Stimulated activated naive CD8-positive, alpha-beta T cell treated with anti-CD3 and anti-CD28 coated beads, Interleukin-15, amount 100 ng/mL, for 72 hours (primary cell): ENCODE data around the gene SCFD2.
"Not testable (repeated sequence)": the region's sequence is repeated elsewhere in the genome, so short reads cannot be mapped to it uniquely, and the experiment has no call there.

Experiments used
- ATAC-seq: fragments of 150-1000 bp; cut with Tn5 transposase; 2 replicates; pipeline ENCODE4 v1.10.0; 2021; ENCODE audit warnings: mild to moderate bottlenecking, moderate library complexity
- DNase-seq, 2 donors: peaks; one replicate each; pipeline ENCODE4 v3.0.0; 2021 to 2022
- H3K27ac Mint-ChIP-seq, 2 donors: one replicate each; pipeline ENCODE4 v1.8.0; 2022; ENCODE audit warnings: mild to moderate bottlenecking in 2 of 2, mixed read lengths in 2 of 2, moderate library complexity in 2 of 2
- H3K27me3 Mint-ChIP-seq: one replicate; pipeline ENCODE4 v1.8.0; 2022; ENCODE audit warnings: mixed read lengths
- H3K4me1 Mint-ChIP-seq: one replicate; pipeline ENCODE4 v1.8.0; 2022; ENCODE audit warnings: mild to moderate bottlenecking, mixed read lengths
- H3K4me3 Mint-ChIP-seq, 2 donors: one replicate each; pipeline ENCODE4 v1.8.0; 2022; ENCODE audit warnings: mild to moderate bottlenecking in 2 of 2, mixed read lengths in 2 of 2, moderate library complexity in 1 of 2
- H3K9me3 Mint-ChIP-seq, 2 donors: one replicate each; pipeline ENCODE4 v1.8.0; 2022; ENCODE audit warnings: mixed read lengths in 2 of 2

The SCFD2 gene

DNA sequence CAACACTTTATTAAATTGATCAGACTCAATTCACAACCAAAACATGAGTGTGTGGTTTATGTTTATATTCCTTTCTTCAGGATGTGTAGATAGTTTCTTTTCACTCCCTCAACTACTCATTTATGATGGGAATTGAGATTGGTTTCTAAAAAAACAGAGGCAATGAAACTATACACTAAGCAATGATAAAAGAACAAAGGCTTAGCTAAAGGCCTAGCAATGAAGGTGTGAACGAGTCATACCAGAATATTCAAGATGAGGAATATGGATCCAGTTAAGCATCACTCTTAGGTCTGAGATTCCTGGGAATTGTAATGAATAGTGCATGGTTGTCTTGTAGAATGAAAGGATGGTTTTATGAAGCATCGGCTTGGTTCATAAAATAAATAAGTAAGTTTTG, 521.3 kb downstream of the SCFD2 start:
- no peak for ATAC-seq
- H3K27me3 Mint-ChIP-seq, result peaks cover 15% of the 10 kb centered on the region
- H3K4me3 Mint-ChIP-seq, result no peak overlapping the region
- no peak for DNase-seq
- no peak overlapping the region for H3K27ac Mint-ChIP-seq
- H3K4me1 Mint-ChIP-seq, result no peaks in the 10 kb centered on the region
- H3K9me3 Mint-ChIP-seq, result no peaks in the 10 kb centered on the region

DNA sequence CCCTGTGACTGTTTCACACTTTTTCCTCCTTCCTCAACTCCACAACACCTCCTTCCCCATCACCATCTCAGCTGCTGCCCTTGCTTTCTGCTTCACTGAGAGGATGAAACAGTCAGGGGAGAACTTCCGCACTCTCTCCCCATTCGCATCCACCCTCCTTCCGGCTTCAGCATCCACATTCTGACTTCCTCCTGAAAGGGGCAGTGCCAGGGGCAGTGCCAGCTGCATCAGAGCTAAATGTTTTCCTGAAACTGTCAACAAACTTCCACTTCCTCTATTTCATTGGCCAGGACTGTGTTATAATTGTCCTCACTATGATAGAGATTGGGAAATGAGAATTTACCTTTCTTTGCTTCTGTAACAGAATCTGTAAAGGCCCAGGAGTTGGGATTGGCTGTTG, 521.9 kb downstream of the SCFD2 start:
- H3K27ac Mint-ChIP-seq, result no peak overlapping the region
- no peak overlapping the region for H3K4me3 Mint-ChIP-seq
- no peaks in the 10 kb centered on the region for H3K9me3 Mint-ChIP-seq
- H3K27me3 Mint-ChIP-seq, result peaks cover 15% of the 10 kb centered on the region
- H3K4me1 Mint-ChIP-seq, result no peaks in the 10 kb centered on the region
- DNase-seq, result no peak
- no peak for ATAC-seq

DNA sequence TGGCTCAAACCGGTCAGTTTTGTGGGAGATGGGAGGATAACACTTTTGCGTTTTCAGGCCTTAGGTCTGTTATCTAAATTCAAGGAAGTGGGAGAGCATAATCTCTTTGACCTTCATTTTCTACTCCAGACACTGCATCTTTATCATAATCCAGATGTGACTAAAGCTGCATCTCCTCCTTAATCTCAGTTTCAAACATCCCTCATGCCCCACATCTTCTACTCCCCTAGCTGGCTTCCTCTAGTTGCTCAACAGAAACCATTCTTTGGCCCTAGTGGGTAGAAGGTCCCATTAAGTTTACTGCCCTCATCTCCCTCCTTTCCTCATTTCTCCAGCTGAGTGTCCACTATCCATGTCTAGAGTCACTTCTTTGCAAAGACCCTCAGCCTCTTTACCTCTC, 522.5 kb downstream of the SCFD2 start:
- Mint-ChIP-seq H3K9me3 (no peaks in the 10 kb centered on the region), H3K27me3 (peaks cover 18% of the 10 kb centered on the region), H3K4me3 (no peak overlapping the region), H3K4me1 (no peaks in the 10 kb centered on the region), H3K27ac (peak overlapping the region in 1 of 2 donors; percentile 37)
- ATAC-seq, result no peak
- no peak for DNase-seq

GRCh38 chr4:52842792-52843191, 523.1 kb downstream of the SCFD2 start:
- DNase-seq (no peak), ATAC-seq (no peak)
- no peak overlapping the region for H3K4me3 Mint-ChIP-seq
- peaks cover 23% of the 10 kb centered on the region for H3K27me3 Mint-ChIP-seq
- no peaks in the 10 kb centered on the region for H3K9me3 Mint-ChIP-seq
- H3K4me1 Mint-ChIP-seq, result no peaks in the 10 kb centered on the region
- no peak overlapping the region for H3K27ac Mint-ChIP-seq

DNA sequence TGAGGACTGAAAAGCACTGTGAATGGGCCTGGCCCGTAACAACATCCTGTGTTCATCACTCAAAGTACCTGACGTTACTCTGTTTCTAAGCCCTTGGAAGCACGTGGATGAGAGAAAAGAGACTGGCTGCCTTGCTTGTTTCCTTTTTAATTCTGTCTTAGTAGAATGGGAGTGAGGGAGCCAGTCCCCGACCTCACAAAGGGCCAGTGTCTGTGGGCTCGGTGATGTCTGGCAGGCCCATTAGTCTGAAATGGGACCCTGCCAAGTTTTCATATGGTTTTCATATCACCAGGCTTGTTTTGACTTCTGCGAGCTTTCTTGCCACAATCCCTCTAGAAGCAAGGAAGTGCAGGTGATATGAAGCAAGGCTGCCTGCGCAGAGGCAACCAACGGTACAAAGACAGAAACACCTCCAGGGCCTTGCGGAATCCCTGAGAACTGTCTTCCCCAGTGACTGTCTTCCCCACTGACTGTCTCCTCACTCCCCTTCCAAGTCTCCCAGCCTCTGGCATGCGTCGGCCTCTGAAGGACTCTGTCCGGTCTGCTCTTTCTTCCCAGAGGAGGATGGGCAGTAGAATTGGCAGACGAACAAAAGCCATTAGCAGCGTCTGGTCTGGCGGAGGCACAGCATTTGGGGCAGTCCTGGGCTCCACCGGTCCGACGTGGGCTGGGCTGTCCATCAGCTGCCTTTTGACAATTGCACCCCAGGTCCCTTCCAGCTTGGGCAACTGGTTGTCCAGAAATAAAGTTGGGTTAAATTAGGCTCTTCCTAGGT, 524.0 kb downstream of the SCFD2 start:
- DNase-seq (no peak), ATAC-seq (no peak)
- Mint-ChIP-seq H3K9me3 (no peaks in the 10 kb centered on the region), H3K4me3 (no peak overlapping the region), H3K4me1 (no peaks in the 10 kb centered on the region), H3K27ac (no peak overlapping the region), H3K27me3 (peaks cover 32% of the 10 kb centered on the region)

DNA sequence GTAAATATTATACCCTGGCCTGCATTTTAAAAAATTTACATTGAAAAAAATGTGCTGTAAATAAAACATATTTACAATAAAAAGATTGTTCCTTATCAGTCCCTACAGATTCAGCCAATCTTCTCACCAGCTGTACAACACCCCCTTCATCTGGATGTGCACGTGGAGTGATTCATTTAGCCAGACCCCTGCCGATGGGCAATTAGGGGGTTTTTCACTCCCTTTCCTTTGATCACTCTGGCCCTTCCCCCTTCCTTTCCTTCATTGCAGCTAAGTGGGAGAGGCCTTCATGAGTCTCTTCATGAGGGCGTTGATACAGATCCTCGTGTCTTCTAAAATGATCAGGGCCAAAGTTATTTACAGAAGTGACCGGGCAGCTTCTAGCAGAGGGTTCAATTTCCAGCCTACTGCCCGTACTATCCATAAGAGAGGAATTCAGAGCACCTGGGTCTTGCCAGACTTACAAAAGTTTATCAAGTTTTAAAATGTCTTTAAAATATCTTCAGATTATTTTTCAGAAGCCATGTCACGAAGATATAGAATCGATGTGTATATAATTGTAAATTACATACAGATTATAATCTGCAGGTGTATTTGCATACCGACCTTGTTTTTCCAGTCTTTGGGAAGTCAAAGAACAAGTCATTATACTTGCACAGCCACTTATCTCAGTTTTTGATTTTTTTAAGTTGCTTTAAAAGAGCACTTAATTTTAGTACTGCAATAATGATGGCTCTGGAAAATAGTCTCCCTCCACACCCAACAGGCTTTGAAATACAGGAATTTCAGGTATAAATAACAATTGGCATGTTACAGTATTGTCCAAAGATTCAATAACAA, 525.1 kb downstream of the SCFD2 start:
- Mint-ChIP-seq H3K27ac (no peak overlapping the region), H3K9me3 (no peaks in the 10 kb centered on the region)

DNA sequence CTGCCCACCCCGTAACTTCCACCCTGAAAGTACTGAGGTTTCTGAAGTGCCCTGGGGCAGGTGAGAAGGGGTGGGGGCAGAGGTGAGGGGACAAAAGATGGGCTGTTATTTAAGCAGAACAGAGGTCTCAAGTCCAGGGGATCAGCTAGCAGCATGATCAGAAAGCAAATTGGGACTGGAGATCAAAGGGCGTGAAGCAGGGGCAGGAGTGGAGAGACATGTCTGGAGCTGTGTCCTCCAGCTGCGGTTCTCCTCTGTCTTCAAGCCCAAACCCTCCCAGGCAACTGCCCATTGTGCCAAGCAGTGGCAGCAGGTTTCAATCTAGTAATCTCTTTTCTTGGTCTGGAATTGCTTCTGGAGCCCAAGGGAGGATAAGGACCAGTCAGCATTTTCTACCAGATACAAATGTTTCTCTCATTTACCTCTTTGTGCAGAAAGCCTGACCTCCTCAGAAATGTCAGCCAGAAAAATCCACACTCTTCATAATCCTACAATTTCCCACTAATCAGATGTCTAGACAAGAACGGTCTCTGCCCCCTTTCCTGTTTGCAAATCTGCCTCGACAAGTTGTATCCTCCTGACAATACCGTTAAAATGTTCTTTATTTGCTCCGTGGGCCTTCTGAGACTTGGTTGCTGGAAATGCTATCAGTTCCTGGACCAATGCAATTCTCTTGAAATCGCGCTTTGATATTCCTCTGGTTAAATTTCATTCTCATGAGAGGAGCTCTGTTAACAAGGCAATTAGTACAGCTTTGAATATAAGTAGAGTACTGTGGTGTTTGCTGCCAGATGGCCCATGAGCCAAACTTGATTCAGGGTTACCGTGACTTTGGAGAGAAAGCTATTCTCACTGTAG, 526.9 kb downstream of the SCFD2 start:
- no peak overlapping the region for H3K27ac Mint-ChIP-seq
- H3K4me3 Mint-ChIP-seq, result no peak overlapping the region
- ATAC-seq, result no peak
- H3K4me1 Mint-ChIP-seq, result no peaks in the 10 kb centered on the region
- DNase-seq, result no peak
- no peaks in the 10 kb centered on the region for H3K9me3 Mint-ChIP-seq
- H3K27me3 Mint-ChIP-seq, result peaks cover 25% of the 10 kb centered on the region

More for the DNA sequence above, 525.1 kb downstream of the SCFD2 start:
- H3K4me3 Mint-ChIP-seq, result no peak overlapping the region
- no peak for ATAC-seq
- no peak for DNase-seq
- H3K27me3 Mint-ChIP-seq, result peaks cover 27% of the 10 kb centered on the region
- H3K4me1 Mint-ChIP-seq, result no peaks in the 10 kb centered on the region

- peak overlapping the region; percentile 7 to 38 for H3K27ac Mint-ChIP-seq
- no peaks in the 10 kb centered on the region for H3K4me1 Mint-ChIP-seq
- DNase-seq, result no peak
Measured at GRCh38 chr4:52837716-52838558, 527.9 kb downstream of the SCFD2 start.

GRCh38 chr4:52836678-52837077, 529.2 kb downstream of the SCFD2 start:
- no peak overlapping the region for H3K27ac Mint-ChIP-seq
- H3K27me3 Mint-ChIP-seq, result peaks cover 29% of the 10 kb centered on the region
- DNase-seq (no peak), ATAC-seq (no peak)
- no peak overlapping the region for H3K4me3 Mint-ChIP-seq
- H3K9me3 Mint-ChIP-seq, result no peaks in the 10 kb centered on the region
- no peaks in the 10 kb centered on the region for H3K4me1 Mint-ChIP-seq

More at GRCh38 chr4:52837716-52838558, 527.9 kb downstream of the SCFD2 start:
- Mint-ChIP-seq H3K9me3 (no peaks in the 10 kb centered on the region), H3K27me3 (peaks cover 20% of the 10 kb centered on the region), H3K4me3 (no peak overlapping the region)
- no peak for ATAC-seq

DNA sequence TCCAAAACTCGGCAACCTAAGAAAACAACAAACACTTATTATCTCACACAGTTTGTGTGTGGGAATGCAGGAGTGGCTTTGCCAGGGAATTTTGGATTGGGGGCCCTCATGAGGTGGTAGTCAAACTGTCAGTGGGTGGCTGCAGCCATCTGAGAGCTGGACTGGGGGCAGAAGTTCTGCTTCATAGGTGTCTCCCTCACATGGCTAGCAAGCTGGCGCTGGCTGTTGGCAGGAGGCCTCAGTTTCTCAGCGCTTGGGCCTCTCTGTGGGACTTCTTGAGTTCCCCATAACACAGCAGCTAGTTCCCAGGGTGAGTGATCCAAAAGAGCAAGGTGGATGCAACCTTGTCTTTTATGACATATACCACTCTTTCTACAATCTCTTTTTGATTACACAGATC, 529.7 kb downstream of the SCFD2 start:
- H3K4me3 Mint-ChIP-seq, result no peak overlapping the region
- no peaks in the 10 kb centered on the region for H3K4me1 Mint-ChIP-seq
- ATAC-seq, result no peak
- H3K27ac Mint-ChIP-seq, result no peak overlapping the region
- DNase-seq, result no peak
- no peaks in the 10 kb centered on the region for H3K9me3 Mint-ChIP-seq
- peaks cover 29% of the 10 kb centered on the region for H3K27me3 Mint-ChIP-seq

DNA sequence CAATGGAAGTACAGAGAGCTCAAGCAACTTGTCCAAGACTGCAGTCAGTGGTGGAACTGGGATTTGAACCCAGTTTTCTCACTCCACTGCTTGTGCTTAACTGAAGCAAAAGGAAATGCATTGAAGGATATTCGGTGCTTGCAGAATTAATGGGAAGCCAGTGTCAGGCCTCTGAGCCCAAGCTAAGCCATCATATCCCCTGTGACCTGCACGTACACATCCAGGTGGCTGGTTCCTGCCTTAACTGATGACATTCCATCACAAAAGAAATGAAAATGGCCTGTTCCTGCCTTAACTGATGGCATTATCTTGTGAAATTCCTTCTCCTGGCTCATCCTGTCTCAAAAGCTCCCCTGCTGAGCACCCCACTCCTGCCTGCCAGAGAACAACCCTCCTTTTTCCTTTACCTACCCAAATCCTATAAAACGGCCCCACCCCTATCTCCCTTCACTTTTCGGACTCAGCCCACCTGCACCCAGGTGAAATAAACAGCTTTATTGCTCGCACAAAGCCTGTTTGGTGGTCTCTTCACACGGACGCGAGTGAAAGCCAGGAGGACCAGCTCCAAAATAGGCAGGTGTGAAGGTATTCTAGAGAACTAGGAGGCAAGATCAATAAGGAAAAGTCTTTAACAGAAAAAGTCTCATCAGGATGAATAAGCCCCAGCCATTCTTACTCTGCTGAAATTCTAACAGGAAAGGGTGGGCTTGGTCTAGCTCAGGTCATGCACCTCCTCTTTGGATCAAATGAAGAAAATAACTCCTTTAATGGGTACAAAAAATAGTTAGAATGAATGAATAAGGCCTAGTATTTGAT, 531.0 kb downstream of the SCFD2 start:
- not testable (repeated sequence) for H3K4me1 Mint-ChIP-seq, ATAC-seq, H3K4me3 Mint-ChIP-seq, H3K27ac Mint-ChIP-seq, DNase-seq, H3K9me3 Mint-ChIP-seq
- peaks cover 29% of the 10 kb centered on the region for H3K27me3 Mint-ChIP-seq

DNA sequence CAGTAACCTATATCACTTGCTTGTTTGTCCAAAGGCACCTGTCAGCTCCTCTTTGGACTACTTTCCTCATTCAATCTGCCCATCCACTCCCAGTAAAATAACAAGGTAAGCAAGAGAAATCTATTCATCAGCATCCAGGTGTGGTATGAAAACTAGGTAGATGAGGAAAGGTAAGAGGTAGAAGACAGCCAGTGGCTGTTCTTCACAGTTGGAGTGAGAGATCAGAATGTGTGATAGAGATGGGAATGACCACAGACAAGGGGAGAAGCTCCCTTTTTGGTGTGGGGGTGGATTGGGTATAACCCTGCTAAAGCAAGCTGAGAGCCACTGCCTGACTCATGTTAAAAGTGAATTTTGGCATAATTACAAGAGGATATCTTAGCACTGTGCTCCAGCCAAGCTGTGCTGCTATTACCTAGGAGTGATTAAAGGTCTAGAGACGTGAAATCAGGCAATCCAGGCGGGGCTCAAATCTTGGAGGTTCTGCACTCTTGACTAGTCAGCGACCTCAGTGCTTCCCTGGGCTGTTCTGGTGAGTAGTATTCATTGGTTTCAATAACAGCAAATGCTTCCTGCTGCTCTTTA, 531.8 kb downstream of the SCFD2 start:
- H3K27me3 Mint-ChIP-seq, result peaks cover 29% of the 10 kb centered on the region
- DNase-seq, result no peak
- H3K27ac Mint-ChIP-seq, result no peak overlapping the region
- H3K4me3 Mint-ChIP-seq, result no peak overlapping the region
- ATAC-seq, result no peak
- H3K4me1 Mint-ChIP-seq, result no peaks in the 10 kb centered on the region
- H3K9me3 Mint-ChIP-seq, result no peaks in the 10 kb centered on the region

GRCh38 chr4:52825460-52826090, 540.3 kb downstream of the SCFD2 start:
- no peak for DNase-seq
- Mint-ChIP-seq H3K4me3 (peak overlapping the region in 1 of 2 donors; percentile 46), H3K27ac (peak overlapping the region; percentile 6 to 60), H3K9me3 (peaks cover 4 to 15% of the 10 kb centered on the region in 2 donors), H3K27me3 (no peaks in the 10 kb centered on the region), H3K4me1 (peaks cover 41% of the 10 kb centered on the region)
- ATAC-seq, result no peak
